ENCODE measurements around the gene GRM7. TPM values are rescaled to one million over a fixed set of nuclear protein-coding genes. Genes with fewer than 3 reads are reported as not detected.

GRM7 gene
- total and polyA plus RNA-seq, 4 experiments from 2014 or later: not detected

GRCh38 chr3:6860149-6860953 is 564 bp upstream of the GRM7 start:
- H3K9me3 Mint-ChIP-seq: peaks cover 0 to 10% (median 3%) of the 10 kb centered on the region in 8 donors
- H3K36me3 Mint-ChIP-seq: no peaks in the 10 kb centered on the region
- peaks cover 0 to 4% (median 3%) of the 10 kb centered on the region in 4 donors for H3K4me1 Mint-ChIP-seq
- POLR2A ChIA-PET (ENCODE audit: partially characterized antibody): no interaction called here
- CTCF ChIA-PET (ENCODE audit: partially characterized antibody): no interaction called here
- Histone ChIP-seq H3K36me3 (ENCODE audit: insufficient read depth, low read length) (no peaks in the 10 kb centered on the region), H3K27me3 (ENCODE audit: insufficient read depth, low read length) (no peaks in the 10 kb centered on the region), H3K4me3 (ENCODE audit: low read length in 2 of 2) (no peak overlapping the region), H3K4me1 (ENCODE audit: insufficient read depth, low read length) (no peaks in the 10 kb centered on the region), H3K27ac (ENCODE audit: low read depth, low read length) (no peak overlapping the region), H3K9me3 (ENCODE audit: control insufficient read depth in 1 of 2, low read length in 2 of 2) (no peaks in the 10 kb centered on the region)
- intact Hi-C loops (cut with micrococcal nuclease): no loop called here
- peaks cover 13 to 15% of the 10 kb centered on the region in 2 donors for H3K27me3 Mint-ChIP-seq
- H3K4me3 Mint-ChIP-seq: no peak overlapping the region
- no peak for DNase-seq
- no peak overlapping the region for H3K27ac Mint-ChIP-seq

- H3K27ac ChIP-seq (ENCODE audit: low read depth, low read length): no peak overlapping the region
- intact Hi-C loops (cut with micrococcal nuclease): no loop called here
- Mint-ChIP-seq H3K4me3 (no peak overlapping the region), H3K9me3 (peaks cover 0 to 10% (median 1%) of the 10 kb centered on the region in 8 donors), H3K4me1 (peaks cover 0 to 4% (median 3%) of the 10 kb centered on the region in 4 donors), H3K27ac (no peak overlapping the region), H3K27me3 (peaks cover 13 to 15% of the 10 kb centered on the region in 2 donors), H3K36me3 (no peaks in the 10 kb centered on the region)
- CTCF ChIA-PET (ENCODE audit: partially characterized antibody): no interaction called here
- POLR2A ChIA-PET (ENCODE audit: partially characterized antibody): no interaction called here
- no peak overlapping the region for H3K4me3 ChIP-seq (ENCODE audit: low read length in 2 of 2)
- H3K4me1 ChIP-seq (ENCODE audit: insufficient read depth, low read length): no peaks in the 10 kb centered on the region
- H3K36me3 ChIP-seq (ENCODE audit: insufficient read depth, low read length): no peaks in the 10 kb centered on the region
- no peaks in the 10 kb centered on the region for H3K27me3 ChIP-seq (ENCODE audit: insufficient read depth, low read length)
- no peaks in the 10 kb centered on the region for H3K9me3 ChIP-seq (ENCODE audit: control insufficient read depth in 1 of 2, low read length in 2 of 2)
- no peak for DNase-seq
These were observed 698 bp downstream of the GRM7 start for GRCh38 chr3:6861625-6862000.

GRCh38 chr3:6862041-6862879 is 1.3 kb downstream of the GRM7 start:
- Mint-ChIP-seq H3K27ac (no peak overlapping the region), H3K27me3 (peaks cover 13 to 15% of the 10 kb centered on the region in 2 donors), H3K4me1 (peaks cover 0 to 4% (median 3%) of the 10 kb centered on the region in 4 donors), H3K9me3 (peaks cover 0 to 10% (median 1%) of the 10 kb centered on the region in 8 donors), H3K4me3 (no peak overlapping the region), H3K36me3 (no peaks in the 10 kb centered on the region)
- ChIA-PET CTCF (ENCODE audit: partially characterized antibody) (no interaction called here), POLR2A (ENCODE audit: partially characterized antibody) (no interaction called here)
- no peaks in the 10 kb centered on the region for H3K27me3 ChIP-seq (ENCODE audit: insufficient read depth, low read length)
- no peak overlapping the region for H3K4me3 ChIP-seq (ENCODE audit: low read length in 2 of 2)
- intact Hi-C loops (cut with micrococcal nuclease): no loop called here
- no peak for DNase-seq
- H3K9me3 ChIP-seq (ENCODE audit: control insufficient read depth in 1 of 2, low read length in 2 of 2): no peaks in the 10 kb centered on the region
- no peaks in the 10 kb centered on the region for H3K36me3 ChIP-seq (ENCODE audit: insufficient read depth, low read length)
- no peaks in the 10 kb centered on the region for H3K4me1 ChIP-seq (ENCODE audit: insufficient read depth, low read length)
- H3K27ac ChIP-seq (ENCODE audit: low read depth, low read length): no peak overlapping the region

GRCh38 chr3:6862880-6863195 is 1.9 kb downstream of the GRM7 start:
- intact Hi-C loops (cut with micrococcal nuclease): no loop called here
- Mint-ChIP-seq H3K36me3 (no peaks in the 10 kb centered on the region), H3K27me3 (peaks cover 13 to 15% of the 10 kb centered on the region in 2 donors), H3K9me3 (peaks cover 0 to 10% (median 1%) of the 10 kb centered on the region in 8 donors), H3K4me1 (peaks cover 0 to 4% (median 3%) of the 10 kb centered on the region in 4 donors), H3K27ac (no peak overlapping the region), H3K4me3 (no peak overlapping the region)
- no peaks in the 10 kb centered on the region for H3K9me3 ChIP-seq (ENCODE audit: control insufficient read depth in 1 of 2, low read length in 2 of 2)
- H3K4me3 ChIP-seq (ENCODE audit: low read length in 2 of 2): no peak overlapping the region
- no peak for DNase-seq
- ChIA-PET CTCF (ENCODE audit: partially characterized antibody) (no interaction called here), POLR2A (ENCODE audit: partially characterized antibody) (no interaction called here)
- H3K27me3 ChIP-seq (ENCODE audit: insufficient read depth, low read length): no peaks in the 10 kb centered on the region
- no peak overlapping the region for H3K27ac ChIP-seq (ENCODE audit: low read depth, low read length)
- H3K4me1 ChIP-seq (ENCODE audit: insufficient read depth, low read length): no peaks in the 10 kb centered on the region
- no peaks in the 10 kb centered on the region for H3K36me3 ChIP-seq (ENCODE audit: insufficient read depth, low read length)

GRCh38 chr3:6867269-6867668 is 6.4 kb downstream of the GRM7 start:
- H3K4me3 ChIP-seq (ENCODE audit: low read length in 2 of 2): no peak overlapping the region
- no peak overlapping the region for H3K27ac ChIP-seq (ENCODE audit: low read depth, low read length)
- H3K9me3 ChIP-seq (ENCODE audit: control insufficient read depth in 1 of 2, low read length in 2 of 2): no peaks in the 10 kb centered on the region
- Mint-ChIP-seq H3K4me3 (no peak overlapping the region), H3K27me3 (peaks cover 6 to 7% of the 10 kb centered on the region in 2 donors), H3K36me3 (no peaks in the 10 kb centered on the region), H3K4me1 (peaks cover 0 to 3% (median under 1%) of the 10 kb centered on the region in 4 donors), H3K9me3 (peaks cover 0 to 6% (median under 1%) of the 10 kb centered on the region in 8 donors), H3K27ac (no peak overlapping the region)
- no peak for DNase-seq
- H3K36me3 ChIP-seq (ENCODE audit: insufficient read depth, low read length): no peaks in the 10 kb centered on the region
- ChIA-PET CTCF (ENCODE audit: partially characterized antibody) (no interaction called here), POLR2A (ENCODE audit: partially characterized antibody) (no interaction called here)
- no peaks in the 10 kb centered on the region for H3K4me1 ChIP-seq (ENCODE audit: insufficient read depth, low read length)
- H3K27me3 ChIP-seq (ENCODE audit: insufficient read depth, low read length): no peaks in the 10 kb centered on the region
- intact Hi-C loops (cut with micrococcal nuclease): no loop called here

DNA sequence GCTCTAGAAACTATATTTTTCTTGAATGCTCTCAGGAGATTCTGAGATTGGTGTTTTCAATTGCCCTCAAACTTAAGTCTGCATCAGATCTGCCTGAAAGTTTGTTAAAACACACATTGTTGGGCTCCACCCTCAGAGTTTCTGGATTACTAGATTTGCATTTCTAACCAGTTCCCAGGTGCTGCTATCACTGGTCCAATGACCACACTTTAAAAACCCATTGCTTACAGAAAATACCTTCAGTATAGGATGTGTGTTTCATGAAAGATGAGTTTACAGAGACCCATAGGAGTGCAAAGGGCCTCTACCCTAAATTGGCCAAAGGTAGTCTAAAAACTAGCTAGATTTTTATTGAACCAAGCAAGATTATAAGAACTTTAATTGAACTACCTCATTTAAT is 17.8 kb downstream of the GRM7 start:
- ChIA-PET CTCF (ENCODE audit: partially characterized antibody) (no interaction called here), POLR2A (ENCODE audit: partially characterized antibody) (no interaction called here)
- no peak overlapping the region for H3K27ac ChIP-seq (ENCODE audit: low read depth, low read length)
- H3K4me3 Mint-ChIP-seq: no peak overlapping the region
- no peak overlapping the region for H3K27ac Mint-ChIP-seq
- H3K9me3 Mint-ChIP-seq: peaks cover 0 to 10% (median under 1%) of the 10 kb centered on the region in 8 donors
- H3K36me3 Mint-ChIP-seq: no peaks in the 10 kb centered on the region
- H3K9me3 ChIP-seq (ENCODE audit: control insufficient read depth in 1 of 2, low read length in 2 of 2): no peaks in the 10 kb centered on the region
- H3K27me3 Mint-ChIP-seq: no peaks in the 10 kb centered on the region
- intact Hi-C loops (cut with micrococcal nuclease): no loop called here
- H3K4me1 ChIP-seq (ENCODE audit: insufficient read depth, low read length): no peaks in the 10 kb centered on the region
- H3K36me3 ChIP-seq (ENCODE audit: insufficient read depth, low read length): no peaks in the 10 kb centered on the region
- H3K4me1 Mint-ChIP-seq: no peaks in the 10 kb centered on the region
- no peak overlapping the region for H3K4me3 ChIP-seq (ENCODE audit: low read length in 2 of 2)
- DNase-seq: no peak
- no peaks in the 10 kb centered on the region for H3K27me3 ChIP-seq (ENCODE audit: insufficient read depth, low read length)

DNA sequence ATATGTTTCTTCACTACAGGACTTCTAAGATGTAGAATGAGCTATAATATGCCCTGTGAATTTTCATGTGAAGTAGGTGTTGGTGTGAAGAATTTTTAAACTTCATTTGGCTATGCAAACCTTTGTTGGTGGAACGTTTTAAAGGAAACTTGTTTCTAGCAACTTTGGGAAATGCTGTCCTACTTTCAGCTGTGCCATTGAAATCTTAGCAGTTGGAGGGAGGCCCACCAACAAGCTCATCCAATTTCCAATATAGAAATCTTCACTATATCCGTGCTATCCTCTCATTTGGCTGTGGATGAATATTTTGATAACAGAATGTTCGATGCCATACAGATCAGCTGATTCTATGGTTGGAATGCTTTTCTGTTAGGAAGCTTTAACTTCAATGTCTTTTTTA is 51.3 kb downstream of the GRM7 start:
- Histone ChIP-seq H3K27ac (ENCODE audit: low read depth, low read length) (no peak overlapping the region), H3K4me3 (ENCODE audit: low read length in 2 of 2) (no peak overlapping the region), H3K4me1 (ENCODE audit: insufficient read depth, low read length) (no peaks in the 10 kb centered on the region), H3K27me3 (ENCODE audit: insufficient read depth, low read length) (no peaks in the 10 kb centered on the region), H3K9me3 (ENCODE audit: control insufficient read depth in 1 of 2, low read length in 2 of 2) (no peaks in the 10 kb centered on the region), H3K36me3 (ENCODE audit: insufficient read depth, low read length) (no peaks in the 10 kb centered on the region)
- ChIA-PET CTCF (ENCODE audit: partially characterized antibody) (no interaction called here), POLR2A (ENCODE audit: partially characterized antibody) (no interaction called here)
- no peak overlapping the region for H3K27ac Mint-ChIP-seq
- intact Hi-C loops (cut with micrococcal nuclease): no loop called here
- H3K36me3 Mint-ChIP-seq: no peaks in the 10 kb centered on the region
- H3K4me3 Mint-ChIP-seq: no peak overlapping the region
- H3K4me1 Mint-ChIP-seq: no peaks in the 10 kb centered on the region
- no peaks in the 10 kb centered on the region for H3K27me3 Mint-ChIP-seq
- H3K9me3 Mint-ChIP-seq: peaks cover 0 to 6% (median 1%) of the 10 kb centered on the region in 8 donors
- no peak for DNase-seq

Measured in CD4-positive, alpha-beta memory T cell (primary cell).